ENCODE measurements around the gene ZNF334. TPM values are rescaled to one million over a fixed set of nuclear protein-coding genes. Genes with fewer than 3 reads are reported as not detected.

Gene ZNF334
- total RNA-seq, 1 experiment from 2014 or later, result 19.5 TPM

GRCh38 chr20:46505506-46505905, 7.9 kb downstream of the ZNF334 start:
- Histone ChIP-seq H3K4me2 (ENCODE audit: insufficient read depth, insufficient read length, low read length) (no peak overlapping the region), H2BK120ac (ENCODE audit: low read depth, low read length, poor library complexity, severe bottlenecking) (no peak overlapping the region), H3K79me1 (ENCODE audit: insufficient read depth, low read depth, low read length, poor library complexity, severe bottlenecking) (no peaks in the 10 kb centered on the region), H4K20me1 (ENCODE audit: control insufficient read depth, insufficient read depth, insufficient read length) (no peaks in the 10 kb centered on the region), H3K27ac (ENCODE audit: insufficient read length, low read depth, low read length) (no peak overlapping the region), H3T11ph (ENCODE audit: low read length) (no peak overlapping the region), H2BK5ac (ENCODE audit: insufficient read length, low read length) (no peak overlapping the region), H2AFZ (ENCODE audit: low read length) (no peak overlapping the region), H4K5ac (ENCODE audit: insufficient read length, low read depth, low read length) (no peak overlapping the region), H3K18ac (ENCODE audit: insufficient read length, low read depth, low read length) (no peak overlapping the region), H4K91ac (ENCODE audit: insufficient read length, low read depth, low read length) (no peak overlapping the region), H3K79me2 (ENCODE audit: insufficient read depth, low read length) (no peaks in the 10 kb centered on the region), H3K23ac (ENCODE audit: insufficient read length, low read depth, low read length) (no peak overlapping the region), H2BK15ac (ENCODE audit: low read depth, low read length) (no peak overlapping the region), H3K23me2 (ENCODE audit: insufficient read length, low read depth, low read length, poor library complexity, severe bottlenecking) (no peaks in the 10 kb centered on the region), H3K4me1 (ENCODE audit: insufficient read depth, low read length) (no peaks in the 10 kb centered on the region), H3K14ac (ENCODE audit: insufficient read depth, low read length) (no peak overlapping the region), H3K27me3 (ENCODE audit: insufficient read depth, low read length) (no peaks in the 10 kb centered on the region), H3K4ac (ENCODE audit: low read depth, low read length) (no peak overlapping the region), H2BK20ac (ENCODE audit: low read depth, low read length, poor library complexity, severe bottlenecking) (no peak overlapping the region), H4K8ac (replicated peaks; ENCODE audit: insufficient read length, low read depth, low read length) (no peak overlapping the region), H3K9ac (ENCODE audit: extremely low read depth, insufficient read length, low read length) (no peak overlapping the region), H3K56ac (ENCODE audit: insufficient read length, low read depth, low read length) (no peak overlapping the region), H2AK5ac (ENCODE audit: insufficient read length, low read length) (no peak overlapping the region), H3K9me3 (ENCODE audit: control insufficient read depth, low read depth, low read length) (peaks cover 54% of the 10 kb centered on the region), H2BK12ac (ENCODE audit: insufficient read length, low read depth, low read length) (no peak overlapping the region)
- DNase-seq, result no peak
- no peak for TF ChIP-seq CTCF (conservative IDR thresholded peaks at IDR 0.05)
- peaks cover 82 to 93% (median 84%) of the 10 kb centered on the region in 3 experiments for H3K36me3 Mint-ChIP-seq (ENCODE audit: insufficient read depth in 1 of 3, low read depth in 3 of 3)
- WGBS (ENCODE audit: extremely low coverage, insufficient read length, low lambda C conversion rate), result no CpG with 5 or more reads among the region's 3 CpGs
- no peaks in the 10 kb centered on the region for H3K4me1 Mint-ChIP-seq
- H3K4me3 Mint-ChIP-seq, result no peak overlapping the region
- H3K27ac Mint-ChIP-seq, result no peak overlapping the region
- peaks cover 60 to 73% of the 10 kb centered on the region in 2 experiments for H3K9me3 Mint-ChIP-seq
- peaks cover 2% of the 10 kb centered on the region for H3K27me3 Mint-ChIP-seq (ENCODE audit: low read depth)

All from H9 (cell line).